ENCODE measurements around the gene KRTAP20-2.

Gene KRTAP20-2

GRCh38 chr21:30634906-30635305, at the start of gene KRTAP20-2:
Gene KRTAP20-2, plus strand, starts transcription at chr21:30635206. Its CDS starts 58 bp downstream, at chr21:30635264.
- no peak for DNase-seq
- TF ChIP-seq POLR2A (IDR thresholded peaks at IDR 0.05; ENCODE audit: low read length), result no peak
- TF ChIP-seq GATA1 (IDR thresholded peaks at IDR 0.05; ENCODE audit: low read depth, low read length), result no peak

GRCh38 chr21:30590297-30590696, 44.7 kb upstream of the KRTAP20-2 start, which contains the start of gene KRTAP22-2:
Gene KRTAP22-2, minus strand, starts transcription at chr21:30590397.
- no peak for TF ChIP-seq GATA1 (IDR thresholded peaks at IDR 0.05; ENCODE audit: low read depth, low read length)
- TF ChIP-seq POLR2A (IDR thresholded peaks at IDR 0.05; ENCODE audit: low read length), result no peak
- no peak for DNase-seq

- TF ChIP-seq GATA1 (IDR thresholded peaks at IDR 0.05; ENCODE audit: low read depth, low read length) (no peak), POLR2A (IDR thresholded peaks at IDR 0.05; ENCODE audit: low read length) (no peak)
- no peak for DNase-seq
These were observed 42.9 kb upstream of the KRTAP20-2 start, which contains the start of gene KRTAP6-3 for GRCh38 chr21:30592140-30592539. Gene KRTAP6-3, plus strand, starts transcription at chr21:30592440. Its CDS starts 6 bp downstream, at chr21:30592446.

- DNase-seq, result no peak
- no peak for TF ChIP-seq POLR2A (IDR thresholded peaks at IDR 0.05; ENCODE audit: low read length)
- no peak for TF ChIP-seq GATA1 (IDR thresholded peaks at IDR 0.05; ENCODE audit: low read depth, low read length)
These were observed 36.2 kb upstream of the KRTAP20-2 start, which contains the start of gene KRTAP6-2 for GRCh38 chr21:30598802-30599201. Gene KRTAP6-2, minus strand, starts transcription at chr21:30598902. Its CDS starts 28 bp downstream, at chr21:30598874.

- DNase-seq, result no peak
- TF ChIP-seq POLR2A (IDR thresholded peaks at IDR 0.05; ENCODE audit: low read length) (no peak), GATA1 (IDR thresholded peaks at IDR 0.05; ENCODE audit: low read depth, low read length) (no peak)
These were observed 34.2 kb upstream of the KRTAP20-2 start, which contains the start of gene KRTAP22-1 for GRCh38 chr21:30600787-30601186. Gene KRTAP22-1, plus strand, starts transcription at chr21:30601087.

- TF ChIP-seq GATA1 (IDR thresholded peaks at IDR 0.05; ENCODE audit: low read depth, low read length), result no peak
- TF ChIP-seq POLR2A (IDR thresholded peaks at IDR 0.05; ENCODE audit: low read length), result no peak
- no peak for DNase-seq
These were observed 29.0 kb upstream of the KRTAP20-2 start for GRCh38 chr21:30605968-30606367.

GRCh38 chr21:30612132-30612531, 22.9 kb upstream of the KRTAP20-2 start:
- no peak for DNase-seq
- TF ChIP-seq GATA1 (IDR thresholded peaks at IDR 0.05; ENCODE audit: low read depth, low read length) (no peak), POLR2A (IDR thresholded peaks at IDR 0.05; ENCODE audit: low read length) (no peak)

GRCh38 chr21:30613836-30614235, 21.2 kb upstream of the KRTAP20-2 start, which contains the start of gene KRTAP6-1:
Gene KRTAP6-1, minus strand, starts transcription at chr21:30613930. Its CDS starts 26 bp downstream, at chr21:30613904.
- no peak for DNase-seq

GRCh38 chr21:30615199-30615598, 19.8 kb upstream of the KRTAP20-2 start:
- DNase-seq, result no peak
- TF ChIP-seq GATA1 (IDR thresholded peaks at IDR 0.05; ENCODE audit: low read depth, low read length), result no peak
- no peak for TF ChIP-seq POLR2A (IDR thresholded peaks at IDR 0.05; ENCODE audit: low read length)

More at GRCh38 chr21:30613836-30614235, 21.2 kb upstream of the KRTAP20-2 start, which contains the start of gene KRTAP6-1:
- TF ChIP-seq GATA1 (IDR thresholded peaks at IDR 0.05; ENCODE audit: low read depth, low read length), result no peak
- TF ChIP-seq POLR2A (IDR thresholded peaks at IDR 0.05; ENCODE audit: low read length), result no peak

GRCh38 chr21:30616125-30616524, 18.9 kb upstream of the KRTAP20-2 start, which contains the start of gene KRTAP20-1:
Gene KRTAP20-1, plus strand, starts transcription at chr21:30616425. Its CDS starts 30 bp downstream, at chr21:30616455.
- no peak for DNase-seq

GRCh38 chr21:30620080-30620479, 14.9 kb upstream of the KRTAP20-2 start:
- no peak for DNase-seq
- no peak for TF ChIP-seq POLR2A (IDR thresholded peaks at IDR 0.05; ENCODE audit: low read length)
- no peak for TF ChIP-seq GATA1 (IDR thresholded peaks at IDR 0.05; ENCODE audit: low read depth, low read length)

More at GRCh38 chr21:30616125-30616524, 18.9 kb upstream of the KRTAP20-2 start, which contains the start of gene KRTAP20-1:
- no peak for TF ChIP-seq GATA1 (IDR thresholded peaks at IDR 0.05; ENCODE audit: low read depth, low read length)
- no peak for TF ChIP-seq POLR2A (IDR thresholded peaks at IDR 0.05; ENCODE audit: low read length)

- no peak for DNase-seq
- TF ChIP-seq POLR2A (IDR thresholded peaks at IDR 0.05; ENCODE audit: low read length), result no peak
- no peak for TF ChIP-seq GATA1 (IDR thresholded peaks at IDR 0.05; ENCODE audit: low read depth, low read length)
These were observed 14.5 kb upstream of the KRTAP20-2 start, which contains the start of gene KRTAP20-4 for GRCh38 chr21:30620522-30620921. Gene KRTAP20-4, plus strand, starts transcription at chr21:30620627.

- TF ChIP-seq POLR2A (IDR thresholded peaks at IDR 0.05; ENCODE audit: low read length) (no peak), GATA1 (IDR thresholded peaks at IDR 0.05; ENCODE audit: low read depth, low read length) (no peak)
- DNase-seq, result no peak
These were observed 11.6 kb upstream of the KRTAP20-2 start for GRCh38 chr21:30623362-30623761.

- no peak for TF ChIP-seq GATA1 (IDR thresholded peaks at IDR 0.05; ENCODE audit: low read depth, low read length)
- TF ChIP-seq POLR2A (IDR thresholded peaks at IDR 0.05; ENCODE audit: low read length), result no peak
These were observed 9.4 kb upstream of the KRTAP20-2 start for GRCh38 chr21:30625449-30626165.

More at GRCh38 chr21:30625449-30626165, 9.4 kb upstream of the KRTAP20-2 start:
- DNase-seq, result no peak
